Esophagus muscularis mucosa (tissue), 4 donors: ENCODE results near the gene NBAS. TPM values are rescaled to one million over a fixed set of nuclear protein-coding genes. Genes with fewer than 3 reads are reported as not detected.
A peak's percentile ranks its signal among the peaks of the same experiment; 100 is the strongest.

ENCODE experiments used
- DNase-seq: peaks from one replicate; pipeline ENCODE4 v3.0.0-alpha.2; 2017; ENCODE audit errors: extremely low spot score
- H3K27ac ChIP-seq, 4 donors: fragments of 200-600 bp; sonication (generic); replicated peaks in 1 of 4; 1 replicate in 3 of 4; 2 replicates in 1 of 4; pipeline ENCODE4 v1.5.1; 2016 to 2019; ENCODE audit warnings: mild to moderate bottlenecking in 1 of 4
- H3K27me3 ChIP-seq, 4 donors: fragments of 200-600 bp; sonication (generic); one replicate each; pipeline versions ENCODE4 v1.5.1 to v1.6.0; 2016 to 2019
- H3K36me3 ChIP-seq, 4 donors: fragments of 200-600 bp; sonication (generic); one replicate each; pipeline ENCODE4 v1.5.1; 2016 to 2019
- H3K4me1 ChIP-seq, 4 donors: fragments of 200-600 bp; sonication (generic); one replicate each; pipeline ENCODE4 v1.5.1; 2016 to 2019
- H3K4me3 ChIP-seq, 4 donors: fragments of 200-600 bp; sonication (generic); 1 replicate in 2 of 4; 2 replicates in 2 of 4; pipeline ENCODE4 v1.5.1; 2016 to 2019; ENCODE audit warnings: mild to moderate bottlenecking in 4 of 4, moderate library complexity in 1 of 4
- H3K9me3 ChIP-seq, 4 donors: fragments of 200-600 bp; sonication (generic); 1 replicate in 3 of 4; 2 replicates in 1 of 4; pipeline ENCODE4 v1.5.1; 2016 to 2019
- CTCF ChIP-seq, 3 experiments: fragments of 200-600 bp in 2 of 3; fragments of 450-650 bp in 1 of 3; sonication (generic) in 2 of 3; IDR thresholded peaks; one replicate each; pipeline ENCODE4 v1.5.1; 2017 to 2019; ENCODE audit warnings: antibody characterized with exemption in 3 of 3, mild to moderate bottlenecking in 2 of 3, moderate library complexity in 1 of 3
- EP300 ChIP-seq: sonication (generic); formaldehyde crosslinking; IDR thresholded peaks from one replicate; pipeline ENCODE4 v1.6.1; 2017; ENCODE audit warnings: antibody characterized with exemption
- POLR2A ChIP-seq: fragments of 450-650 bp; IDR thresholded peaks from one replicate; pipeline ENCODE4 v1.6.1; 2017; ENCODE audit warnings: antibody characterized with exemption, moderate library complexity, mild to moderate bottlenecking, low read depth
- POLR2AphosphoS5 ChIP-seq, 2 donors: sonication (generic); formaldehyde crosslinking; IDR thresholded peaks; one replicate each; pipeline ENCODE4 v1.6.1; 2017; ENCODE audit warnings: antibody characterized with exemption in 2 of 2
- WGBS: methylation state at CpG from one replicate; pipeline ENCODE4 v1.1.5; 2018; 5-methylcytosine and 5-hydroxymethylcytosine counted together
- intact Hi-C: fragments of 100-400 bp; cut with DNase I; formaldehyde crosslinking; loops from one replicate; pipeline ENCODE4 v1.15.1; 2023
- total RNA-seq, 4 donors: library from RNA; depleted of rRNA; stranded (reverse); fragments of >200 nt; gene quantifications; one replicate each; pipeline versions ENCODE4 v1.1.0 to v1.2.1, GENCODE V29; 2016

Gene NBAS
- 10 to 100 TPM; 39.2 to 43.6 (median 42.0) TPM for total RNA-seq

GRCh38 chr2:15560988-15561573, at the start of gene NBAS:
NBAS (minus strand) TSS chr2:15561334; CDS start chr2:15561304, 30 bp downstream.
- intact Hi-C loops = no loop called here
- TF ChIP-seq POLR2AphosphoS5 (IDR thresholded peaks at IDR 0.05) (peak; percentile 74 to 87), POLR2A (no peak)
- under 1% methylated on average over 23 of the region's 30 CpGs for WGBS

GRCh38 chr2:15610430-15610952, 49.4 kb upstream of the NBAS start:
- H3K4me3 ChIP-seq = no peak overlapping the region
- H3K4me1 ChIP-seq = peaks cover 0 to 5% (median 0%) of the 10 kb centered on the region in 4 donors
- H3K27me3 ChIP-seq = no peaks in the 10 kb centered on the region
- no peak overlapping the region for H3K27ac ChIP-seq
- 90% methylated on average over 5 of the region's 5 CpGs for WGBS
- no peak for DNase-seq
- H3K36me3 ChIP-seq = peaks cover 41 to 78% (median 62%) of the 10 kb centered on the region in 4 donors
- intact Hi-C loops = no loop called here
- H3K9me3 ChIP-seq = no peaks in the 10 kb centered on the region
- TF ChIP-seq POLR2A = no peak
- no peak for TF ChIP-seq POLR2AphosphoS5 (IDR thresholded peaks at IDR 0.05)
- TF ChIP-seq CTCF (IDR thresholded peaks at IDR 0.05) = no peak
- TF ChIP-seq EP300 = no peak

More at GRCh38 chr2:15560988-15561573, at the start of gene NBAS:
- Histone ChIP-seq H3K9me3 (no peaks in the 10 kb centered on the region), H3K4me3 (peak within 1 kb of the TSS; percentile 87 to 93 (median 90)), H3K36me3 (peaks cover 0 to 4% (median 0%) of the 10 kb centered on the region in 4 donors), H3K27me3 (no peaks in the 10 kb centered on the region), H3K27ac (peak within 1 kb of the TSS; percentile 78 to 85 (median 84)), H3K4me1 (peaks cover 17 to 40% (median 30%) of the 10 kb centered on the region in 4 donors)
- peak; percentile 95 for DNase-seq

- H3K9me3 ChIP-seq = no peaks in the 10 kb centered on the region
- intact Hi-C loops = no loop called here
- no peak overlapping the region for H3K4me3 ChIP-seq
- H3K27me3 ChIP-seq = no peaks in the 10 kb centered on the region
- peaks cover 49 to 80% (median 67%) of the 10 kb centered on the region in 4 donors for H3K36me3 ChIP-seq
- TF ChIP-seq POLR2A (no peak), POLR2AphosphoS5 (IDR thresholded peaks at IDR 0.05) (no peak), EP300 (no peak), CTCF (IDR thresholded peaks at IDR 0.05) (no peak)
- whole genome bisulfite sequencing = 88% methylated on average over 1 of the region's 1 CpG
- H3K4me1 ChIP-seq = no peaks in the 10 kb centered on the region
- H3K27ac ChIP-seq = no peak overlapping the region
- no peak for DNase-seq
These were observed 48.4 kb upstream of the NBAS start for GRCh38 chr2:15609341-15610042.

- 94% methylated on average over 4 of the region's 4 CpGs for WGBS
- H3K27ac ChIP-seq = no peak overlapping the region
- no peak for TF ChIP-seq POLR2A
- TF ChIP-seq POLR2AphosphoS5 (IDR thresholded peaks at IDR 0.05) = no peak
- TF ChIP-seq CTCF (IDR thresholded peaks at IDR 0.05) = no peak
- TF ChIP-seq EP300 = no peak
- no peaks in the 10 kb centered on the region for H3K4me1 ChIP-seq
- no peak for DNase-seq
- no peaks in the 10 kb centered on the region for H3K27me3 ChIP-seq
- no peaks in the 10 kb centered on the region for H3K9me3 ChIP-seq
- peaks cover 61 to 80% (median 73%) of the 10 kb centered on the region in 4 donors for H3K36me3 ChIP-seq
- H3K4me3 ChIP-seq = no peak overlapping the region
- intact Hi-C loops = no loop called here
These were observed 47.2 kb upstream of the NBAS start for GRCh38 chr2:15608392-15608761.

GRCh38 chr2:15607709-15608391, 46.7 kb upstream of the NBAS start:
- no peaks in the 10 kb centered on the region for H3K9me3 ChIP-seq
- 93% methylated on average over 7 of the region's 7 CpGs for WGBS
- no peak for DNase-seq
- H3K4me3 ChIP-seq = no peak overlapping the region
- intact Hi-C loops = no loop called here
- no peak overlapping the region for H3K27ac ChIP-seq
- H3K36me3 ChIP-seq = peaks cover 65 to 80% (median 75%) of the 10 kb centered on the region in 4 donors
- no peak for TF ChIP-seq POLR2A
- TF ChIP-seq EP300 = no peak
- TF ChIP-seq CTCF (IDR thresholded peaks at IDR 0.05) = no peak
- TF ChIP-seq POLR2AphosphoS5 (IDR thresholded peaks at IDR 0.05) = no peak
- no peaks in the 10 kb centered on the region for H3K27me3 ChIP-seq
- H3K4me1 ChIP-seq = no peaks in the 10 kb centered on the region
